GM23338 (cell line): ENCODE results near the gene CHAT. TPM values are rescaled to one million over a fixed set of nuclear protein-coding genes. Genes with fewer than 3 reads are reported as not detected.
A peak's percentile ranks its signal among the peaks of the same experiment; 100 is the strongest.

Experiments used
- ATAC-seq: fragments of 200-7000 bp; cut with Tn5 transposase; 3 replicates; pipeline ENCODE4 v1.9.1; 2020
- DNase-seq: peaks from one replicate; pipeline ENCODE4 v3.0.0-alpha.2; 2015; ENCODE audit warnings: low spot score
- H2AFZ ChIP-seq: fragments of 200-600 bp; sonication (generic); 2 replicates; pipeline ENCODE4 v1.8.0; 2016; ENCODE audit warnings: antibody characterized with exemption, mild to moderate bottlenecking, moderate library complexity
- H3F3A ChIP-seq: fragments of 200-600 bp; sonication (generic); replicated peaks from 2 replicates; pipeline ENCODE4 v1.8.0; 2017; ENCODE audit warnings: antibody characterized with exemption, mixed run types, low read depth
- H3K27ac ChIP-seq: fragments of 200-600 bp; sonication (generic); 2 replicates; pipeline ENCODE4 v1.6.1; 2016; ENCODE audit warnings: low read depth
- H3K27me3 ChIP-seq: fragments of 200-600 bp; sonication (generic); 2 replicates; pipeline ENCODE4 v1.8.0; 2016; ENCODE audit warnings: mild to moderate bottlenecking, mixed run types, moderate library complexity; ENCODE audit not compliant: insufficient read depth
- H3K36me3 ChIP-seq: fragments of 200-600 bp; sonication (generic); 2 replicates; pipeline ENCODE4 v1.8.0; 2016; ENCODE audit warnings: mild to moderate bottlenecking; ENCODE audit not compliant: insufficient read depth
- H3K4me1 ChIP-seq: fragments of 200-600 bp; sonication (generic); 2 replicates; pipeline ENCODE4 v1.8.0; 2016; ENCODE audit warnings: mild to moderate bottlenecking, moderate library complexity; ENCODE audit not compliant: insufficient read depth
- H3K4me2 ChIP-seq: fragments of 200-600 bp; sonication (generic); 2 replicates; pipeline ENCODE4 v1.7.1; 2017; ENCODE audit warnings: mixed run types
- H3K4me3 ChIP-seq: fragments of 200-600 bp; sonication (generic); 2 replicates; pipeline ENCODE4 v1.6.1; 2016; ENCODE audit warnings: mixed run types
- H3K79me2 ChIP-seq: fragments of 200-600 bp; sonication (generic); replicated peaks from 2 replicates; pipeline ENCODE4 v1.8.0; 2017; ENCODE audit warnings: mild to moderate bottlenecking; ENCODE audit not compliant: insufficient read depth
- H3K9me2 ChIP-seq: fragments of 200-600 bp; sonication (generic); 2 replicates; pipeline ENCODE4 v1.8.0; 2017; ENCODE audit not compliant: insufficient read depth
- H4K20me1 ChIP-seq: fragments of 200-600 bp; sonication (generic); replicated peaks from 2 replicates; pipeline ENCODE4 v1.8.0; 2017; ENCODE audit warnings: mild to moderate bottlenecking; ENCODE audit not compliant: insufficient read depth
- H3K27ac Mint-ChIP-seq: 2 replicates; pipeline ENCODE4 v1.8.0; 2020; ENCODE audit warnings: inconsistent platforms, mild to moderate bottlenecking, moderate library complexity, mixed read lengths
- H3K27me3 Mint-ChIP-seq: 3 replicates; pipeline ENCODE4 v1.8.0; 2022; ENCODE audit warnings: low read depth, mild to moderate bottlenecking, moderate library complexity, mixed read lengths, inconsistent platforms; ENCODE audit not compliant: insufficient read depth, poor library complexity
- H3K36me3 Mint-ChIP-seq: 3 replicates; pipeline ENCODE4 v1.8.0; 2021; ENCODE audit warnings: low read depth, mild to moderate bottlenecking, inconsistent platforms, moderate library complexity, mixed read lengths
- H3K4me1 Mint-ChIP-seq: 3 replicates; pipeline ENCODE4 v1.8.0; 2020; ENCODE audit warnings: mild to moderate bottlenecking, inconsistent platforms, mixed read lengths
- H3K4me3 Mint-ChIP-seq: 3 replicates; pipeline ENCODE4 v1.8.0; 2021; ENCODE audit warnings: moderate library complexity, mild to moderate bottlenecking, inconsistent platforms, mixed read lengths
- H3K9me3 Mint-ChIP-seq: 3 replicates; pipeline ENCODE4 v1.8.0; 2020; ENCODE audit warnings: moderate library complexity, mild to moderate bottlenecking, inconsistent platforms, mixed read lengths
- CREB1 ChIP-seq: fragments of 250-450 bp; sonication (Bioruptor Pico); IDR thresholded peaks from 2 replicates; pipeline ENCODE4 v1.5.0; 2020; ENCODE audit warnings: low read depth, mild to moderate bottlenecking, moderate library complexity
- EZH2 ChIP-seq: fragments of 200-600 bp; sonication (generic); IDR thresholded peaks from one replicate; pipeline ENCODE4 v1.8.0; 2017; ENCODE audit warnings: antibody characterized with exemption, mild to moderate bottlenecking, low read depth; ENCODE audit not compliant: unreplicated experiment
- EZH2phosphoT487 ChIP-seq: fragments of 200-600 bp; sonication (generic); IDR thresholded peaks from one replicate; pipeline ENCODE4 v1.8.1; 2018; ENCODE audit warnings: antibody characterized with exemption; ENCODE audit not compliant: unreplicated experiment
- POLR2AphosphoS5 ChIP-seq: IDR thresholded peaks from 2 replicates; pipeline ENCODE4 v1.6.1; 2016; ENCODE audit warnings: antibody characterized with exemption, low read depth
- STAT1 ChIP-seq: IDR thresholded peaks from one replicate; pipeline ENCODE4 v1.6.1; 2016; ENCODE audit warnings: antibody characterized with exemption; ENCODE audit not compliant: unreplicated experiment
- ZNF114 ChIP-seq: fragments of 250-450 bp; sonication (Bioruptor Pico); IDR thresholded peaks from 2 replicates; pipeline ENCODE4 v1.5.0; 2020; ENCODE audit warnings: mild to moderate bottlenecking, moderate library complexity
- ZNF331 ChIP-seq: fragments of 250-450 bp; sonication (Bioruptor Pico); IDR thresholded peaks from 2 replicates; pipeline ENCODE4 v1.5.0; 2020; ENCODE audit warnings: low read depth, mild to moderate bottlenecking, moderate library complexity
- polyA plus RNA-seq: library from polyadenylated mRNA; unstranded; fragments of >200 nt; fragmentation: Nextera tagmentation; extraction: Ambion mirVana; gene quantifications from 2 replicates; pipeline ENCODE4 v1.2.1, GENCODE V29; 2016
- total RNA-seq: library from RNA; depleted of rRNA; stranded (reverse); fragments of >200 nt; shearing (Covaris generic); gene quantifications from 2 replicates; pipeline ENCODE4 v1.2.3, GENCODE V29; 2014
- TF ChIP-seq, protein P1 (sequence below): IDR thresholded peaks from 2 replicates; pipeline ENCODE4 v1.6.1; 2016; ENCODE audit warnings: antibody characterized with exemption
- TF ChIP-seq, protein P2 (sequence below), 2 experiments: fragments of 200-600 bp in 1 of 2; sonication (generic) in 1 of 2; conservative IDR thresholded peaks; 2 replicates each; pipeline versions ENCODE4 v1.5.1 to v1.6.1; 2016 to 2017; ENCODE audit warnings: antibody characterized with exemption in 2 of 2, low read depth in 2 of 2, mild to moderate bottlenecking in 2 of 2, moderate library complexity in 1 of 2
- TF ChIP-seq, protein P3 (sequence below): fragments of 250-450 bp; sonication (Bioruptor Pico); IDR thresholded peaks from 2 replicates; pipeline ENCODE4 v1.5.0; 2020; ENCODE audit warnings: mild to moderate bottlenecking, moderate library complexity

Gene CHAT
- total and polyA plus RNA-seq, 2 experiments from 2014 or later: not detected

DNA sequence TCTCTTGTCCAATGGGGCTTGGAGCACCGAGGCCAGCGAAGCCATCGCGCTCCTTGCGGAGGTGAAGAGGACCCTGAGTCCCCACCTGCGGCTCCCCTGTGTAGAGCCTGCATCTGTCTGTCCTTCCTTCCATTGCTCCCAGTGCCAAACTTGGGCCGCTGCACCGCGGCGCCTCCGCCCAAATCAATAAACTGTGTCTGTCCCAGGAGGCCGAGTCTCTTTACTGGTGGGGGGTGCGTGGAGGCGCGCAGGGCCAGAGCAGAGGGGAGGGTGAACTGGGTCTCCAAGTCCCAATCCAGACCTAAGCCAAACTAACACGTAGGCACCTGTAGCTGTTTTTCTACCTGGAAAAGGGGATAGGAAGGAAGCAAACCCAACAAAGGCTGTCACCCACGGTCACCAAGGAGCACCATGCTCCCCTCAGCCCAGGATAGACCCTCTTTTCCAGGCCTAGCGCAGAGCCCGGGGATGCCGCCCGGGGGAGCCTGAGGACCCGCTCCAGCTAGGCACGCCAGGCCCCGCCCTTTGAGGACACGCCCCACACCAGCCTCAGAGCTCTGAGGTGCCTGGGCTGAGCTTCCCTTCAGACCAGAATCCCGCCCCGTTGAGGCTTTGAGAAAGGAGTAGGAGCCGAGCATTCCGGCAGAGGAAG is 1.2 kb upstream of the CHAT start (continued):
- TF ChIP-seq, protein P1, sequence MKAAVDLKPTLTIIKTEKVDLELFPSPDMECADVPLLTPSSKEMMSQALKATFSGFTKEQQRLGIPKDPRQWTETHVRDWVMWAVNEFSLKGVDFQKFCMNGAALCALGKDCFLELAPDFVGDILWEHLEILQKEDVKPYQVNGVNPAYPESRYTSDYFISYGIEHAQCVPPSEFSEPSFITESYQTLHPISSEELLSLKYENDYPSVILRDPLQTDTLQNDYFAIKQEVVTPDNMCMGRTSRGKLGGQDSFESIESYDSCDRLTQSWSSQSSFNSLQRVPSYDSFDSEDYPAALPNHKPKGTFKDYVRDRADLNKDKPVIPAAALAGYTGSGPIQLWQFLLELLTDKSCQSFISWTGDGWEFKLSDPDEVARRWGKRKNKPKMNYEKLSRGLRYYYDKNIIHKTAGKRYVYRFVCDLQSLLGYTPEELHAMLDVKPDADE: no peak
- TF ChIP-seq, protein P2, sequence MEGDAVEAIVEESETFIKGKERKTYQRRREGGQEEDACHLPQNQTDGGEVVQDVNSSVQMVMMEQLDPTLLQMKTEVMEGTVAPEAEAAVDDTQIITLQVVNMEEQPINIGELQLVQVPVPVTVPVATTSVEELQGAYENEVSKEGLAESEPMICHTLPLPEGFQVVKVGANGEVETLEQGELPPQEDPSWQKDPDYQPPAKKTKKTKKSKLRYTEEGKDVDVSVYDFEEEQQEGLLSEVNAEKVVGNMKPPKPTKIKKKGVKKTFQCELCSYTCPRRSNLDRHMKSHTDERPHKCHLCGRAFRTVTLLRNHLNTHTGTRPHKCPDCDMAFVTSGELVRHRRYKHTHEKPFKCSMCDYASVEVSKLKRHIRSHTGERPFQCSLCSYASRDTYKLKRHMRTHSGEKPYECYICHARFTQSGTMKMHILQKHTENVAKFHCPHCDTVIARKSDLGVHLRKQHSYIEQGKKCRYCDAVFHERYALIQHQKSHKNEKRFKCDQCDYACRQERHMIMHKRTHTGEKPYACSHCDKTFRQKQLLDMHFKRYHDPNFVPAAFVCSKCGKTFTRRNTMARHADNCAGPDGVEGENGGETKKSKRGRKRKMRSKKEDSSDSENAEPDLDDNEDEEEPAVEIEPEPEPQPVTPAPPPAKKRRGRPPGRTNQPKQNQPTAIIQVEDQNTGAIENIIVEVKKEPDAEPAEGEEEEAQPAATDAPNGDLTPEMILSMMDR (conservative IDR thresholded peaks at IDR 0.05; ENCODE audit: low read depth in 2 of 2): peak; percentile 36 to 45
- TF ChIP-seq EZH2 (peak; percentile 80), EZH2phosphoT487 (peak; percentile 39), CREB1 (no peak)

DNA sequence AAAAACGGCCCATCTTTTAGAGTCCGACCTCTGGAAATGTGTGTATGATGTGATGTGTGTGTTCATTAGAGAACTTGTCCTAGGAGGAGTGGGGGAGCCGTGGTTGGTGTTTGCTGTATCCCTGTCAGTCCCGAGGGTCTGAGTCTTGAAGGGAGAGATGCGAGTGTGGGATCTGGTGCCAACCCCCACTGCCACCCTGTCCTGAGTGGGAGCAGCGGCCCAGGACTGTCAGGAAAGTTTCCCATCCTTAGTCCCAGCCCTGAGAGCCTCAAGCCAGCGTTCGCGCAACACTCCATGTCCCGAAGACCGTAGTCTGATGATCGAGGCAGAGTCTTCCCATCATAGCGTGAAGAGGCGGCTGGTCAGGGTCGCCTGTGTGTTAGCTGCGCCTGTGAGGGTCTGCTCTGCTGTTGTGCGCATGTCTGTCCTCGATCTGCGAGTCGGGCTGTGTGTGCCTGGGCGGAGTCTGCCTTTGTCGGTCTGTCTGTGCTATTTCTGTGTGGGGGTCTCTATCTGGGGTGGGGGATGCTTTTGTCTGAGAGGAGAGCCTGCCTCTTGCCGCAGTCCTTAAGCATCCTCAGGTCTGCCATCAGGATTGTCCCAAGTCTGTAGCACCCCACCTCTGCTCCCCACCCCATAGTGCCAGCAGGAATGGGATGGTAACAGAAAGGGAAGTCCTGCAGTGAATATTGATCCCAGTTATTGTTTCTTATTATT is 514 bp upstream of the CHAT start:
- H3K36me3 ChIP-seq: no peaks in the 10 kb centered on the region
- ATAC-seq: no peak; the same call in 2 of the 3 replicates
- H4K20me1 ChIP-seq: no peaks in the 10 kb centered on the region; the same call in none of the 2 replicates
- Mint-ChIP-seq H3K27ac (no peak overlapping the region), H3K4me3 (peak overlapping the region; percentile 60), H3K9me3 (peaks cover 15% of the 10 kb centered on the region; the same call in 2 of the 3 replicates), H3K36me3 (no peaks in the 10 kb centered on the region), H3K4me1 (peaks cover 39% of the 10 kb centered on the region), H3K27me3 (peaks cover 93% of the 10 kb centered on the region)
- H3K79me2 ChIP-seq: no peaks in the 10 kb centered on the region
- no peaks in the 10 kb centered on the region for H3F3A ChIP-seq
- H3K9me2 ChIP-seq: no peaks in the 10 kb centered on the region
- H3K4me3 ChIP-seq: peak overlapping the region; percentile 79
- peak overlapping the region; percentile 43; the same call in 1 of the 2 replicates for H2AFZ ChIP-seq
- DNase-seq: peak; percentile 36
- peaks cover 23% of the 10 kb centered on the region for H3K4me1 ChIP-seq
- peaks cover 100% of the 10 kb centered on the region for H3K27me3 ChIP-seq
- no peak overlapping the region for H3K27ac ChIP-seq
- H3K4me2 ChIP-seq: peak overlapping the region; percentile 92
- TF ChIP-seq ZNF114 (CRISPR knock-in tag) (no peak), CREB1 (no peak), POLR2AphosphoS5 (no peak), STAT1 (no peak), ZNF331 (CRISPR knock-in tag) (no peak), EZH2phosphoT487 (no peak)
- TF ChIP-seq, protein P3, sequence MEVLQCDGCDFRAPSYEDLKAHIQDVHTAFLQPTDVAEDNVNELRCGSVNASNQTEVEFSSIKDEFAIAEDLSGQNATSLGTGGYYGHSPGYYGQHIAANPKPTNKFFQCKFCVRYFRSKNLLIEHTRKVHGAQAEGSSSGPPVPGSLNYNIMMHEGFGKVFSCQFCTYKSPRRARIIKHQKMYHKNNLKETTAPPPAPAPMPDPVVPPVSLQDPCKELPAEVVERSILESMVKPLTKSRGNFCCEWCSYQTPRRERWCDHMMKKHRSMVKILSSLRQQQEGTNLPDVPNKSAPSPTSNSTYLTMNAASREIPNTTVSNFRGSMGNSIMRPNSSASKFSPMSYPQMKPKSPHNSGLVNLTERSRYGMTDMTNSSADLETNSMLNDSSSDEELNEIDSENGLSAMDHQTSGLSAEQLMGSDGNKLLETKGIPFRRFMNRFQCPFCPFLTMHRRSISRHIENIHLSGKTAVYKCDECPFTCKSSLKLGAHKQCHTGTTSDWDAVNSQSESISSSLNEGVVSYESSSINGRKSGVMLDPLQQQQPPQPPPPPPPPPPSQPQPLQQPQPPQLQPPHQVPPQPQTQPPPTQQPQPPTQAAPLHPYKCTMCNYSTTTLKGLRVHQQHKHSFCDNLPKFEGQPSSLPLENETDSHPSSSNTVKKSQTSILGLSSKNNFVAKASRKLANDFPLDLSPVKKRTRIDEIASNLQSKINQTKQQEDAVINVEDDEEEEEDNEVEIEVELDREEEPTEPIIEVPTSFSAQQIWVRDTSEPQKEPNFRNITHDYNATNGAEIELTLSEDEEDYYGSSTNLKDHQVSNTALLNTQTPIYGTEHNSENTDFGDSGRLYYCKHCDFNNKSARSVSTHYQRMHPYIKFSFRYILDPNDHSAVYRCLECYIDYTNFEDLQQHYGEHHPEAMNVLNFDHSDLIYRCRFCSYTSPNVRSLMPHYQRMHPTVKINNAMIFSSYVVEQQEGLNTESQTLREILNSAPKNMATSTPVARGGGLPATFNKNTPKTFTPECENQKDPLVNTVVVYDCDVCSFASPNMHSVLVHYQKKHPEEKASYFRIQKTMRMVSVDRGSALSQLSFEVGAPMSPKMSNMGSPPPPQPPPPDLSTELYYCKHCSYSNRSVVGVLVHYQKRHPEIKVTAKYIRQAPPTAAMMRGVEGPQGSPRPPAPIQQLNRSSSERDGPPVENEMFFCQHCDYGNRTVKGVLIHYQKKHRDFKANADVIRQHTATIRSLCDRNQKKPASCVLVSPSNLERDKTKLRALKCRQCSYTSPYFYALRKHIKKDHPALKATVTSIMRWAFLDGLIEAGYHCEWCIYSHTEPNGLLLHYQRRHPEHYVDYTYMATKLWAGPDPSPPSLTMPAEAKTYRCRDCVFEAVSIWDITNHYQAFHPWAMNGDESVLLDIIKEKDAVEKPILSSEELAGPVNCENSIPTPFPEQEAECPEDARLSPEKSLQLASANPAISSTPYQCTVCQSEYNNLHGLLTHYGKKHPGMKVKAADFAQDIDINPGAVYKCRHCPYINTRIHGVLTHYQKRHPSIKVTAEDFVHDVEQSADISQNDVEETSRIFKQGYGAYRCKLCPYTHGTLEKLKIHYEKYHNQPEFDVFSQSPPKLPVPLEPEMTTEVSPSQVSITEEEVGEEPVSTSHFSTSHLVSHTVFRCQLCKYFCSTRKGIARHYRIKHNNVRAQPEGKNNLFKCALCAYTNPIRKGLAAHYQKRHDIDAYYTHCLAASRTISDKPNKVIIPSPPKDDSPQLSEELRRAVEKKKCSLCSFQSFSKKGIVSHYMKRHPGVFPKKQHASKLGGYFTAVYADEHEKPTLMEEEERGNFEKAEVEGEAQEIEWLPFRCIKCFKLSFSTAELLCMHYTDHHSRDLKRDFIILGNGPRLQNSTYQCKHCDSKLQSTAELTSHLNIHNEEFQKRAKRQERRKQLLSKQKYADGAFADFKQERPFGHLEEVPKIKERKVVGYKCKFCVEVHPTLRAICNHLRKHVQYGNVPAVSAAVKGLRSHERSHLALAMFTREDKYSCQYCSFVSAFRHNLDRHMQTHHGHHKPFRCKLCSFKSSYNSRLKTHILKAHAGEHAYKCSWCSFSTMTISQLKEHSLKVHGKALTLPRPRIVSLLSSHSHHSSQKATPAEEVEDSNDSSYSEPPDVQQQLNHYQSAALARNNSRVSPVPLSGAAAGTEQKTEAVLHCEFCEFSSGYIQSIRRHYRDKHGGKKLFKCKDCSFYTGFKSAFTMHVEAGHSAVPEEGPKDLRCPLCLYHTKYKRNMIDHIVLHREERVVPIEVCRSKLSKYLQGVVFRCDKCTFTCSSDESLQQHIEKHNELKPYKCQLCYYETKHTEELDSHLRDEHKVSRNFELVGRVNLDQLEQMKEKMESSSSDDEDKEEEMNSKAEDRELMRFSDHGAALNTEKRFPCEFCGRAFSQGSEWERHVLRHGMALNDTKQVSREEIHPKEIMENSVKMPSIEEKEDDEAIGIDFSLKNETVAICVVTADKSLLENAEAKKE (CRISPR knock-in tag): no peak
